DMS153 (cell line): ENCODE data around the gene CEL.
"Not testable (repeated sequence)": the region's sequence is repeated elsewhere in the genome, so short reads cannot be mapped to it uniquely, and the experiment has no call there.

Experiments
- DNase-seq: peaks from one replicate; lab custom pipeline; 2025; lab: John Stamatoyannopoulos, UW

The CEL gene

GRCh38 chr9:133046900-133047295 lies 14.9 kb upstream of the CEL start:
- no peak for DNase-seq

GRCh38 chr9:133048595-133048994 lies 13.2 kb upstream of the CEL start:
- DNase-seq = no peak

- no peak for DNase-seq
These were observed 12.7 kb upstream of the CEL start for GRCh38 chr9:133049043-133049442.

GRCh38 chr9:133050142-133050541 lies 11.6 kb upstream of the CEL start:
- DNase-seq = no peak

- DNase-seq = peak; percentile 13
These were observed 11.0 kb upstream of the CEL start for GRCh38 chr9:133050781-133051180.

- DNase-seq = no peak
These were observed 10.4 kb upstream of the CEL start for GRCh38 chr9:133051281-133051900.

GRCh38 chr9:133051966-133052539 lies 9.7 kb upstream of the CEL start:
- DNase-seq = no peak

GRCh38 chr9:133054194-133054890 lies 7.4 kb upstream of the CEL start:
- no peak for DNase-seq

GRCh38 chr9:133054966-133055365 lies 6.8 kb upstream of the CEL start:
- DNase-seq = no peak

GRCh38 chr9:133055788-133056420 lies 5.9 kb upstream of the CEL start:
- DNase-seq = no peak

GRCh38 chr9:133056533-133056932 lies 5.2 kb upstream of the CEL start:
- DNase-seq = no peak

- DNase-seq = no peak
These were observed 4.8 kb upstream of the CEL start for GRCh38 chr9:133057006-133057405.

GRCh38 chr9:133057553-133057952 lies 4.2 kb upstream of the CEL start:
- DNase-seq = no peak

GRCh38 chr9:133058071-133058470 lies 3.7 kb upstream of the CEL start:
- DNase-seq = no peak

GRCh38 chr9:133058550-133059320 lies 3.0 kb upstream of the CEL start:
- DNase-seq = no peak

- DNase-seq = peak; percentile 5
These were observed 2.2 kb upstream of the CEL start for GRCh38 chr9:133059623-133060022.

GRCh38 chr9:133060417-133060841 lies 1.4 kb upstream of the CEL start:
- no peak for DNase-seq

- DNase-seq = peak; percentile 38
These were observed 590 bp upstream of the CEL start for GRCh38 chr9:133061019-133061763.

- DNase-seq = not testable (repeated sequence)
These were observed 788 bp downstream of the CEL start for GRCh38 chr9:133062569-133062968.

- no peak for DNase-seq
These were observed 1.3 kb downstream of the CEL start for GRCh38 chr9:133063159-133063499.

- DNase-seq = no peak
These were observed 1.9 kb downstream of the CEL start for GRCh38 chr9:133063500-133064231.
